Esophagus squamous epithelium (tissue), 5 donors: Measurements from ENCODE around the gene MICOS13. TPM values are rescaled to one million over a fixed set of nuclear protein-coding genes. Genes with fewer than 3 reads are reported as not detected.

ENCODE experiments used
- DNase-seq: peaks from one replicate; lab custom pipeline; 2025; lab: John Stamatoyannopoulos, UW
- H3K27ac ChIP-seq, 4 donors: fragments of 200-600 bp; sonication (generic); one replicate each; pipeline ENCODE4 v1.5.1; 2016 to 2019; ENCODE audit warnings: mild to moderate bottlenecking in 1 of 4
- H3K27me3 ChIP-seq, 4 donors: fragments of 200-600 bp; sonication (generic); 1 replicate in 3 of 4; 2 replicates in 1 of 4; pipeline versions ENCODE4 v1.5.1 to v1.6.0; 2017 to 2021; ENCODE audit warnings: antibody characterized with exemption in 1 of 4
- H3K36me3 ChIP-seq, 3 donors: fragments of 200-600 bp; sonication (generic); one replicate each; pipeline ENCODE4 v1.5.1; 2016 to 2019
- H3K4me1 ChIP-seq, 3 donors: fragments of 200-600 bp; sonication (generic); one replicate each; pipeline ENCODE4 v1.5.1; 2017 to 2019
- H3K4me3 ChIP-seq, 4 donors: fragments of 200-600 bp; sonication (generic); 1 replicate in 3 of 4; 2 replicates in 1 of 4; pipeline ENCODE4 v1.5.1; 2016 to 2019; ENCODE audit warnings: mild to moderate bottlenecking in 2 of 4, moderate library complexity in 1 of 4
- H3K9me3 ChIP-seq, 3 donors: fragments of 200-600 bp; sonication (generic); one replicate each; pipeline ENCODE4 v1.5.1; 2016 to 2019
- POLR2A ChIP-seq, 4 donors: fragments of 450-650 bp; IDR thresholded peaks; one replicate each; pipeline ENCODE4 v1.6.1; 2017; ENCODE audit warnings: antibody characterized with exemption in 4 of 4, mild to moderate bottlenecking in 4 of 4, moderate library complexity in 3 of 4
- WGBS, 2 donors: methylation state at CpG; one replicate each; pipeline ENCODE4 v1.1.5; 2018; 5-methylcytosine and 5-hydroxymethylcytosine counted together
- intact Hi-C: fragments of 100-400 bp; cut with DNase I; formaldehyde crosslinking; loops from one replicate; pipeline ENCODE4 v1.15.0; 2022
- total RNA-seq, 4 donors: library from RNA; depleted of rRNA; stranded (reverse); fragments of >200 nt; gene quantifications; one replicate each; pipeline ENCODE4 v1.1.0, GENCODE V29; 2016
- TF ChIP-seq, protein P1 (sequence below), 6 experiments: fragments of 450-650 bp in 4 of 6; fragments of 200-600 bp in 2 of 6; sonication (generic) in 2 of 6; IDR thresholded peaks; one replicate each; pipeline ENCODE4 v1.5.1; 2016 to 2019; ENCODE audit warnings: antibody characterized with exemption in 6 of 6, mild to moderate bottlenecking in 4 of 6, moderate library complexity in 4 of 6
- donor health status: DM: yes; HTN: yes; CAD: no.

Gene MICOS13, protein sequence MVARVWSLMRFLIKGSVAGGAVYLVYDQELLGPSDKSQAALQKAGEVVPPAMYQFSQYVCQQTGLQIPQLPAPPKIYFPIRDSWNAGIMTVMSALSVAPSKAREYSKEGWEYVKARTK
- total RNA-seq: 10 to 100 TPM; 34.0 to 76.3 (median 48.8) TPM

DNA sequence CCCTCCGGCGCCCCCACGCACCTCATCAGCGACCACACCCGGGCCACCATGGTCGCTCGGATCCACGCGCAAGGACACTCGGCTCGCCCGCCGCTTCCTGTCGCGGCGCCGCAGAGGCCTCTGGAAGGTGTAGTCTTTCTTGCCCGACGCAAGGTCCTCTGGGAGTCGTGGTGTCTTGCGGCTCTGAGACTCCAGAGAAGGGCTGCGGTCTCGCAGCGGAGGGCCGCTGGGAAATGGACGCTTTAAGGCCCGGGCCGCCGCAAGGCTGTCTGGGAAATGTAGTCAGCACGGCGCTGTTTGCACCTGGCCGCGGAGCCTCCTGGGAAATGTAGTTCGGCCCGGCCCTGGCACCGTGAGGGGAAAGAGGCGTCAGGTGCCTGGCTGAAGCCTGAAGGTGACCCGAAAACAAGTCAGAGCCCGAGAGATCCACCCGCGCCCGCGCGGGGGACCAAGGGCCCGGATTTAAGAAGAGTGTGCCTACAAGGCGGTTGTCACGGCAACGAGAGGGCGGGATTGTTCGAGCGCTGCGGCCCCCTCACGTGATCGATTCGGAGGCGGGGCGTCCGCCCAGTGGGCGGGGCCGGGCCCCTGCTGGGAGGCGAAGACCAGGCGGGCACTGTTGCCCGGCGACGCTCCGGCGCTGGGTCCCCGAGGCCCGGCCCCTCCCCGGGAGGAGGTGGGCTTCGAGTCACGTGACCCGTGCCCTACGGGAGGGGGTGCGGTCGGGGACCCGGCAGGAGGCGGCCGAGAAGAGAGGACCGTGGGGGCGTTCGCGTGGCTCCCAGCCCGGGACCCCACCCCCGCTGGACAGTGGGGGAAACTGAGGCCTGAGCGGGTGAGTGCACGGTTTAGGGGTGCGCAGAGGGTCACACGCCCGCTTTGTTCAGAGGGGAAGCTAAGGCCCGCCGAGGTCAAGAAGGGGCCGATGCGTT lies at the start of gene MICOS13, which contains the start of gene HSD11B1L:
MICOS13 (minus strand) TSS at position 80 of the 932 bp plus-strand sequence; CDS start at position 50, 30 bp downstream.
HSD11B1L (plus strand) TSS at position 591 of the 932 bp plus-strand sequence. CDS start 3,806 bp downstream, outside the sequence.
- WGBS, 2 donors: 1 to 12% methylated on average over 7 to 31 of the region's 94 CpGs
- peak within 1 kb of the TSS; percentile 90 to 97 (median 92) for H3K27ac ChIP-seq
- peak; percentile 91 for DNase-seq
- intact Hi-C loops: loop anchor here (10.0 kb wide), 1 partner anchor 56 kb away; the partner anchor contains the start of genes SAFB and SAFB2
- no peak for TF ChIP-seq POLR2A (IDR thresholded peaks at IDR 0.05)
- TF ChIP-seq, protein P1, sequence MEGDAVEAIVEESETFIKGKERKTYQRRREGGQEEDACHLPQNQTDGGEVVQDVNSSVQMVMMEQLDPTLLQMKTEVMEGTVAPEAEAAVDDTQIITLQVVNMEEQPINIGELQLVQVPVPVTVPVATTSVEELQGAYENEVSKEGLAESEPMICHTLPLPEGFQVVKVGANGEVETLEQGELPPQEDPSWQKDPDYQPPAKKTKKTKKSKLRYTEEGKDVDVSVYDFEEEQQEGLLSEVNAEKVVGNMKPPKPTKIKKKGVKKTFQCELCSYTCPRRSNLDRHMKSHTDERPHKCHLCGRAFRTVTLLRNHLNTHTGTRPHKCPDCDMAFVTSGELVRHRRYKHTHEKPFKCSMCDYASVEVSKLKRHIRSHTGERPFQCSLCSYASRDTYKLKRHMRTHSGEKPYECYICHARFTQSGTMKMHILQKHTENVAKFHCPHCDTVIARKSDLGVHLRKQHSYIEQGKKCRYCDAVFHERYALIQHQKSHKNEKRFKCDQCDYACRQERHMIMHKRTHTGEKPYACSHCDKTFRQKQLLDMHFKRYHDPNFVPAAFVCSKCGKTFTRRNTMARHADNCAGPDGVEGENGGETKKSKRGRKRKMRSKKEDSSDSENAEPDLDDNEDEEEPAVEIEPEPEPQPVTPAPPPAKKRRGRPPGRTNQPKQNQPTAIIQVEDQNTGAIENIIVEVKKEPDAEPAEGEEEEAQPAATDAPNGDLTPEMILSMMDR (IDR thresholded peaks at IDR 0.05): peak in 1 of 6 experiments; percentile 26
- peaks cover 0 to 12% (median 0%) of the 10 kb centered on the region in 3 donors for H3K36me3 ChIP-seq
- H3K27me3 ChIP-seq: no peaks in the 10 kb centered on the region
- no peaks in the 10 kb centered on the region for H3K9me3 ChIP-seq
- peak within 1 kb of the TSS; percentile 85 to 96 (median 92) for H3K4me3 ChIP-seq
- peaks cover 5 to 24% (median 12%) of the 10 kb centered on the region in 3 donors for H3K4me1 ChIP-seq

DNA sequence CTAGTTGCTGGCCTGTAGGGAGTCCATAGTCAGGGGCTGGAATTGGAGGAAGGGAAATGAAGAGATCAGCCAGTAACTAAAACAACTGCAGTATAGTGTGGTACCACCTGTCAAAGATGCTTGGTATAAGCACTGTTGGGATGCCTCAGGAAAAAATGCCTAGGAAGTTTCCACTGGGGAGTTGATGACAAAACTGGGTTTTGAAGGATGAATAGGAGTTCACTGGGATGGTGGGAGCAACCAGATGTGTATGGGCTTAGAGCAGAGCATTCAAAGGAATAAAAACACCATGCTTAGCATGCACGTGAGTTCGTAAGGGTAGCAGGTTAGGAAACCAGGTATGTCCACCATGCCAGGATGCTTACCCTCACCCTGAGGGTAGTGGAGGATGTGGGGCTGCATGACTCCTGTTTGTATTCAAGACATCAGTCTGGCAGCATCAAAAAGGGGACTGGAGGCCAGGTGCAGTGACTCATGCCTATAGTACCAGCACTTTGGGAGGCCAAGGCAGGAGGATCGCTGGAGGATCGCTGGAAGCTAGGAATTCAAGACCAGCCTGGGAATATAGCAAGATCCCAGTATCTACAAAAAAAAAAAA lies 47.2 kb upstream of the MICOS13 start:
- Histone ChIP-seq H3K36me3 (no peaks in the 10 kb centered on the region), H3K4me3 (no peak overlapping the region), H3K4me1 (no peaks in the 10 kb centered on the region), H3K9me3 (peaks cover 0 to 11% (median 0%) of the 10 kb centered on the region in 3 donors), H3K27me3 (no peaks in the 10 kb centered on the region), H3K27ac (no peak overlapping the region)
- WGBS, 2 donors: 79 to 96% methylated on average over 2 to 4 of the region's 4 CpGs
- intact Hi-C loops: no loop called here
- TF ChIP-seq, protein P1 (IDR thresholded peaks at IDR 0.05): no peak
- no peak for TF ChIP-seq POLR2A (IDR thresholded peaks at IDR 0.05)
- DNase-seq: no peak

DNA sequence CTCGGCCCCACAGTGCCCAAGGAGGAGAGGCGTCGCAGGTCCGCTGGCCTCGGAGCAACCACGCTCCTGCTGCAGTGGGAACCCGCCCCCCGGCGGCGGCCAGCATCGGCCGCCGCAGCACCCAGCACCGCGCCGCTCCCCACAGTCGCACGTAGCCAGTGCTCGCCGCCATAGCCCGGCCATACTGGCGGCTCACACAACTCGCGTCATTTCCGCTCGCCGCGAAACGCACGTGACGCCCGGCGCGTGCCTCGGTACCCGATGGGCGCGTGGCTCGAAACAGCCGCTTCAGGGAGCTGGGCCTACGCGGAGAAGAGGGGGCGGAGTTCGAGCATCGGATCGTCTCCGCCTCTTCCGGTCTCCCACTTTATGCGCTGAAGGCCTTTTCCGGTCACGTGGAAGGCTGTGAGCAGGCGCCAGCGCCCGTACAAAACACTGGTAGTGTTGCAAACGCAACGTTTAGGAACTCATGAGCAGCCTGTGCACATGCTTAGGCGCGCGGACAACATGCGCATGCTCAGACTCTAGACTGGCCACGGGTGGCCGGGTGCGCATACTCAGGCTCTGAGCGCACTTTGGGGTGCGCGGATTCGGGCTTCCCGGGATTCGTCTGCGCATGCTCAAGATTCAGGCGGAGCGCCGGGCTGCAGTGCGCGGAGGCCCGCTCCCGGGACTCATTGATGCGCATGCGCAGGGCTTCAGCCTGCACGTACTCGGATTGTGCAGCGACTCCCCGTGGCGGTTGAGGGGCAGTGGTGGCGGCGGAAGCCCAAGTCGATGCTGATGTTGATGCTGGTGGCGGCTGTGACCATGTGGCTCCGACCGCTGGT lies 39.9 kb upstream of the MICOS13 start, which contains the start of the genes CATSPERD and LONP1:
CATSPERD (plus strand) TSS at position 677 of the 830 bp plus-strand sequence; CDS start at position 778, 101 bp downstream.
LONP1 (minus strand) TSS at position 186 of the 830 bp plus-strand sequence; CDS start at position 172, 14 bp downstream.
- intact Hi-C loops: loop anchor here (2.0 kb wide), 1 partner anchor 29 kb away; the partner anchor contains the start of gene RPL36
- TF ChIP-seq, protein P1 (IDR thresholded peaks at IDR 0.05): peak; percentile 91 to 98 (median 96)
- TF ChIP-seq POLR2A (IDR thresholded peaks at IDR 0.05): peak in 3 of 4 donors; percentile 28 to 76 (median 73)
- peaks cover 16 to 45% (median 16%) of the 10 kb centered on the region in 3 donors for H3K4me1 ChIP-seq
- peak; percentile 93 for DNase-seq
- peaks cover 0 to 12% (median 0%) of the 10 kb centered on the region in 3 donors for H3K36me3 ChIP-seq
- H3K27me3 ChIP-seq: no peaks in the 10 kb centered on the region
- H3K9me3 ChIP-seq: no peaks in the 10 kb centered on the region
- peak within 1 kb of the TSS; percentile 91 to 95 (median 93) for H3K27ac ChIP-seq
- H3K4me3 ChIP-seq: peak within 1 kb of the TSS; percentile 85 to 97 (median 92)
- 0 to 1% methylated on average over 9 to 10 of the region's 90 CpGs for WGBS, 2 donors

GRCh38 chr19:5719274-5719960 lies 39.1 kb upstream of the MICOS13 start:
- Histone ChIP-seq H3K27me3 (no peaks in the 10 kb centered on the region), H3K4me3 (peak overlapping the region; percentile 85 to 97 (median 92)), H3K9me3 (no peaks in the 10 kb centered on the region), H3K27ac (peak overlapping the region; percentile 91 to 95 (median 93)), H3K4me1 (peaks cover 16 to 45% (median 16%) of the 10 kb centered on the region in 3 donors), H3K36me3 (peaks cover 0 to 12% (median 0%) of the 10 kb centered on the region in 3 donors)
- intact Hi-C loops: loop anchor here (2.0 kb wide), 1 partner anchor 29 kb away; the partner anchor contains the start of gene RPL36
- TF ChIP-seq, protein P1 (IDR thresholded peaks at IDR 0.05): no peak
- TF ChIP-seq POLR2A (IDR thresholded peaks at IDR 0.05): no peak
- no peak for DNase-seq
- WGBS, 2 donors: 1% methylated on average over 14 to 16 of the region's 58 CpGs
